GM12892 (cell line): ENCODE measurements around the gene SEC61A2.

Experiments
- DNase-seq: peaks from one replicate; pipeline ENCODE4 v3.0.0; 2011; ENCODE audit not compliant: insufficient read length
- FAIRE-seq: peaks from 2 replicates; lab custom pipeline; 2011; peaks lifted over from hg19 to GRCh38; lab: Jason Lieb, UNC
- POLR2A ChIP-seq: IDR thresholded peaks from 2 replicates; pipeline ENCODE4 v1.6.1; 2011; ENCODE audit warnings: low read depth, low read length, control low read depth
- POLR2AphosphoS5 ChIP-seq: IDR thresholded peaks from 2 replicates; pipeline ENCODE4 v1.6.1; 2011; ENCODE audit warnings: low read depth, low read length, control low read depth
- TAF1 ChIP-seq: IDR thresholded peaks from 2 replicates; pipeline ENCODE4 v1.6.1; 2011; ENCODE audit warnings: low read depth, mild to moderate bottlenecking, control low read depth, low read length, borderline replicate concordance

Gene SEC61A2

DNA sequence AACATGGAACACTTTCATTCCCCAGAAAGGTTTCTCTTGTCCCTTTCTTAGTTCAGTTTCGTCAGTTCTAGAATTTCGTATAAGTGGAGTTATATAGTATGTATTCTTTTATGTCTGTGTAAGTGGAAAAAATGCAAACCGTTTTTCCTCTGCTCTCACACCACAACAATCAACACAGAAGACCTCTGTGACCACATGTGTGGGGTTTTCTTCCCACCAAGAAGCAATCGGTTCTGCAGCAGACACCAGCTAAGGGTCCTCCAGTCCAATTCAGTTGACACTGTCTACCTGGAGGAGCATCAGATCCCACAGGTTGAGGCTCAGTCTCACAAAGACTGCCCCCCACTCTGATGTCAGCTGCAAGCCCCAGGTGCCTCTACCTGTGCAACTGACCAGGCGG, 72.7 kb downstream of the SEC61A2 start:
- no peak for TF ChIP-seq POLR2A
- no peak for TF ChIP-seq POLR2AphosphoS5
- no peak for TF ChIP-seq TAF1
- FAIRE-seq = no peak

DNA sequence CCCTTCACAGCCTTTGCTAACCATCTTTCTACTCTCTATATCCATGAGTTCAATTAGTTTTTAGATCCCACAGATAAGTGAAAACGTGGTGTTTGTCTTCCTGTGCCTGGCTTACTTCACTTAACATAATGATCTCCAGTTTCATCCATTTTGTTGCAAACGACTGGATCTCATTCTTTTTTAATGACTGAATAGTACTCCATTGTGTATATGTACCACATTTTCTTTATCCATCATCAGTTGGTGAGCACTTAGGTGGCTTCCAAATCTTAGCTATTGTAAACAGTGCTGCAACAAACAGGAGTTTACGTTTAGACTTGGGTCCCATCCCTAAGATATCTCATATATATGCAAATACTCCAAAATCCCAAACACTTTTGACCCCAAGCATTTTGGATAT, 75.6 kb downstream of the SEC61A2 start:
- FAIRE-seq (no peak), DNase-seq (no peak)
- no peak for TF ChIP-seq POLR2A
- TF ChIP-seq POLR2AphosphoS5 = no peak

More for the DNA sequence above, 72.7 kb downstream of the SEC61A2 start:
- no peak for DNase-seq

DNA sequence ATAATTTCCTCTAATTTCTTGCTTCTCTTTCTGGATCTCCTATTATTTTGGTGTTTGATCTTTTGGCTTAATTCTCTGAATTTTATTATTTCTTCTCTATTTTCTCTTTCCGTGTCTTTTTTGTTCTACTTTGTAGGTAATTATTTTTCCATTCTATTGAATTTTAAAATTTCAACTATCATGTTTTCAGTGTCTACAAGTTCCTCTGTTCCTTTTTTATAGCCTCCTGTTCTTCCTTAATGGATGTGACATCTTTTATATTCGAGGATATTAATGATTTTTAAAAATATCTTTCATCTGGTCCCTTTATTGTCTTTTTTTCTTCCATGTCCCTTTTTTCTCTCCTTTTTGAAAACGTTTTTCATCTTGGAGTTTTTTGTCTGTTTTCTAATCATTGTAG, 77.6 kb downstream of the SEC61A2 start:
- no peak for FAIRE-seq
- no peak for DNase-seq
- TF ChIP-seq TAF1 (no peak), POLR2AphosphoS5 (no peak), POLR2A (no peak)

DNA sequence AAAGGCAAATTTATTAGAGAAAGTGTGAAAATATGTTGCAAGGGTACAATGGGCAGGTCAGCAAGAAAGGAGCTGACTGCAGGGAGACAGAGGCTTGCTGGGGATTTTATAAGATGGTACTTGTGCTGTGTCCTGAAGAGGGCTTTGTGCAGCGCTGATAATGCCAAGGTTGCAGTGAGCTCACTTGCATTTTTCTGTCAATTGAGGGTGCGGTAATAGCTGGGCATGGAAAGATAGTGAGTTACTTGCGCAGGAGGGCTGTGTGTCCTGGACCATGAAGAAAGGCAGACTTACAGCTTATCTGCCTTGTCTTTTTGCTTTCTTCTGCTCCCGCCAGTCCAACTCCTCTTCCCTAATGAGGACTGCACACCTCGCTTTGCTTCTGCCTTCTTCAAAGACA, 79.0 kb downstream of the SEC61A2 start:
- no peak for DNase-seq
- TF ChIP-seq TAF1 (no peak), POLR2A (no peak), POLR2AphosphoS5 (no peak)
- FAIRE-seq = no peak

DNA sequence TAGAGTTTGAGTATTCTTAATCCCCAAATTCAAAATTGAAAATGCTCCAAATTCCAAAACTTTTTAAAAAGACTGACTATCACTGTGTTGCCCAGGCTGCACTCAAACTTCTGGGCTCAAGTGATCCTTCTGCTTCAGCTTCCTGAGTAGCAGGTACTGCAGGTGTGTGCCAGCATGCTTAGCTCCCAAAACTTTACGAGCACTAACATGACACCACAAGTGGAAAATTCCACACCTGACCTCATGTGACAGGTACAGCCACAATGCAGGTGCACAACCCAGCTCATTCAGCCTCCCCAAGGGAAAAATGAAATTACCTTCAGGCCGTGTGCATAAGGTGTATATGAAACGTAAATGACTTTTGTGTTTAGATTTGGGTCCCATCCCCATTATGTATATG, 83.0 kb downstream of the SEC61A2 start:
- TF ChIP-seq POLR2AphosphoS5 (no peak), TAF1 (no peak), POLR2A (no peak)
- DNase-seq = no peak
- no peak for FAIRE-seq

DNA sequence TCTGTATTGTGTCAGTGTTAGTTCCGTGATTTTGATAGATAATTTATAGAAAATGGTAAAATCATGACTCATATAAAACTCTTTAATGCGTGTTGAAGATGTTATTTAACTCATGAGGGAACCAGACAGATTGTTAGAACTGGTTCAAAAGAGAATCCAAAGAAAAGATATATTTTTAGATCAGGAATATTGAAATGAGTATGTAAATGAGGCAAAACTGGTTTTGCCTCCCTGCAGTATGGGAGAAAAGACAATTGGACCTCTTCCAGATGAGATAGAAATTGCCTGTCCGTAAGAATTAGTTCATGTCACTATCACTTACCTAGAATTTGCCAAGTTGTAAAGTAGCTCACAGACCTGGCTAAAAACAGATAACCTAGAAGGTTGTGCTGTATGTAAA, 84.1 kb downstream of the SEC61A2 start:
- DNase-seq (no peak), FAIRE-seq (no peak)
- TF ChIP-seq POLR2AphosphoS5 = no peak

DNA sequence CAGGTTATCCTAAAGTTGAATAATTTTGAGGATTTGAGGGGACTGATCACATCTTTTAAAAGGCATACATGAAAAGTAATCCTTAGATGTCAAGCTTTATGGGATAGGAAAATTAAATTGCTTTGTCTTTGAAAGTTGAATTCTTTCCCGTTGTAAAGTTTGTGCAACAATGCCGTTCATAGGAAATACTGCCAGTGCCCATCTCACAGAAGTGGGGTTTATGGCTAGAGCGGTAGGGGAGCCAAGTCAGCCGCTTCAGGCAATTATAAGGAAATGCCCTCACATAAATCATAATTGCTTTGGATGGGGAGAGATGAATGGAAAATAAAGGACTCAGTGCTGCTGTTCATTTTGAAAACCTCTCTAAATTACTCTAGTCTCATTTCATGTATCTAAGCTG, 84.6 kb downstream of the SEC61A2 start:
- TF ChIP-seq TAF1 (no peak), POLR2AphosphoS5 (no peak), POLR2A (no peak)
- no peak for DNase-seq
- no peak for FAIRE-seq

DNA sequence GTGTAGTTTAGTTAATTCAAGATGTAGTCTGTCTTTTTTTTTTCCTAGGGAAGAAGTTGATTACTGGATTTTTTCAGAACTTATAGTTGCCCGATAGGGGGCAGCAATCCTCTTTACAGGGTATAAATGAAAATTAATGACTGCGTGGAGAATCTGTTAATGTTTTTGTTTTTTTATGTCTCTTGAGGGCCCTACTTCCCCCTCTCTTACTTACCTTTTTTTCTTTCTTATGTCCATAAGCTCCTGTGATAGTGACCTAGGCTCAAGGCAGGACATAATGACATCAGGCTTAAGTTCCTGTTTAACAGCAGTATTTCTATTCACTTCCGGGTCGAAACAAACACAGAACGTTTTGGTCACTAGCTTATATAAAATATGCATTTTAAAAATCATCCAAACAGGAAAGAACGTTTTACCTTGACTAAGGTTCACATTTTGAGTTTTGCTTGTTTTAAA, 85.3 kb downstream of the SEC61A2 start:
- no peak for DNase-seq
- peak; percentile 81 for FAIRE-seq
- TF ChIP-seq TAF1 (no peak), POLR2A (no peak), POLR2AphosphoS5 (no peak)
